GM06990 (cell line): ENCODE measurements around the gene MLPH.

Experiments
- DNase-seq: peaks from one replicate; pipeline ENCODE4 v3.0.0-alpha.2; 2011; ENCODE audit not compliant: insufficient read length; ENCODE audit errors: extremely low read depth
- H3K27me3 ChIP-seq: replicated peaks from 2 replicates; pipeline ENCODE4 v1.6.0; 2011; ENCODE audit warnings: low read length; ENCODE audit not compliant: control insufficient read depth, insufficient read depth
- H3K36me3 ChIP-seq: 2 replicates; pipeline ENCODE4 v1.5.1; 2011; ENCODE audit warnings: low read length; ENCODE audit not compliant: control insufficient read depth, insufficient read depth
- H3K4me3 ChIP-seq: replicated peaks from 2 replicates; pipeline ENCODE4 v1.5.1; 2011; ENCODE audit warnings: low read depth, mild to moderate bottlenecking, control low read depth, low read length
- CTCF ChIP-seq: IDR thresholded peaks from 2 replicates; pipeline ENCODE4 v1.5.1; 2011; ENCODE audit warnings: low read length, control low read depth, mild to moderate bottlenecking, inconsistent platforms; ENCODE audit not compliant: insufficient read depth, poor library complexity, severe bottlenecking

MLPH gene

GRCh38 chr2:237519506-237520245 is 32.6 kb downstream of the MLPH start:
- H3K27me3 ChIP-seq = no peaks in the 10 kb centered on the region
- TF ChIP-seq CTCF = no peak
- H3K4me3 ChIP-seq = no peak overlapping the region
- no peaks in the 10 kb centered on the region for H3K36me3 ChIP-seq
- DNase-seq = no peak

GRCh38 chr2:237520290-237520689 is 33.2 kb downstream of the MLPH start:
- Histone ChIP-seq H3K36me3 (no peaks in the 10 kb centered on the region), H3K27me3 (no peaks in the 10 kb centered on the region), H3K4me3 (no peak overlapping the region)
- no peak for DNase-seq
- no peak for TF ChIP-seq CTCF

- no peak for DNase-seq
- no peak for TF ChIP-seq CTCF
- Histone ChIP-seq H3K36me3 (no peaks in the 10 kb centered on the region), H3K27me3 (no peaks in the 10 kb centered on the region), H3K4me3 (no peak overlapping the region)
These were observed 37.6 kb downstream of the MLPH start for GRCh38 chr2:237524631-237525030.

GRCh38 chr2:237525559-237526157 is 38.6 kb downstream of the MLPH start:
- DNase-seq = no peak
- H3K27me3 ChIP-seq = no peaks in the 10 kb centered on the region

GRCh38 chr2:237527233-237527632 is 40.2 kb downstream of the MLPH start:
- TF ChIP-seq CTCF = no peak
- Histone ChIP-seq H3K36me3 (no peaks in the 10 kb centered on the region; the same call in 1 of the 2 replicates), H3K4me3 (no peak overlapping the region)

More at GRCh38 chr2:237525559-237526157, 38.6 kb downstream of the MLPH start:
- no peak for TF ChIP-seq CTCF
- H3K4me3 ChIP-seq = no peak overlapping the region
- H3K36me3 ChIP-seq = no peaks in the 10 kb centered on the region

GRCh38 chr2:237527766-237528165 is 40.7 kb downstream of the MLPH start:
- no peak for TF ChIP-seq CTCF
- Histone ChIP-seq H3K36me3 (no peaks in the 10 kb centered on the region; the same call in 1 of the 2 replicates), H3K27me3 (no peaks in the 10 kb centered on the region), H3K4me3 (no peak overlapping the region)
- DNase-seq = no peak

More at GRCh38 chr2:237527233-237527632, 40.2 kb downstream of the MLPH start:
- H3K27me3 ChIP-seq = no peaks in the 10 kb centered on the region
- DNase-seq = no peak
